GM23338 (cell line): ENCODE measurements around the gene MON2. TPM values are rescaled to one million over a fixed set of nuclear protein-coding genes. Genes with fewer than 3 reads are reported as not detected.
A peak's percentile ranks its signal among the peaks of the same experiment; 100 is the strongest.

Source experiments
- ATAC-seq: fragments of 200-7000 bp; cut with Tn5 transposase; 3 replicates; pipeline ENCODE4 v1.9.1; 2020
- DNase-seq: peaks from one replicate; pipeline ENCODE4 v3.0.0-alpha.2; 2015; ENCODE audit warnings: low spot score
- H2AFZ ChIP-seq: fragments of 200-600 bp; sonication (generic); 2 replicates; pipeline ENCODE4 v1.8.0; 2016; ENCODE audit warnings: antibody characterized with exemption, mild to moderate bottlenecking, moderate library complexity
- H3F3A ChIP-seq: fragments of 200-600 bp; sonication (generic); replicated peaks from 2 replicates; pipeline ENCODE4 v1.8.0; 2017; ENCODE audit warnings: antibody characterized with exemption, mixed run types, low read depth
- H3K27ac ChIP-seq: fragments of 200-600 bp; sonication (generic); 2 replicates; pipeline ENCODE4 v1.6.1; 2016; ENCODE audit warnings: low read depth
- H3K27me3 ChIP-seq: fragments of 200-600 bp; sonication (generic); 2 replicates; pipeline ENCODE4 v1.8.0; 2016; ENCODE audit warnings: mild to moderate bottlenecking, mixed run types, moderate library complexity; ENCODE audit not compliant: insufficient read depth
- H3K36me3 ChIP-seq: fragments of 200-600 bp; sonication (generic); 2 replicates; pipeline ENCODE4 v1.8.0; 2016; ENCODE audit warnings: mild to moderate bottlenecking; ENCODE audit not compliant: insufficient read depth
- H3K4me1 ChIP-seq: fragments of 200-600 bp; sonication (generic); 2 replicates; pipeline ENCODE4 v1.8.0; 2016; ENCODE audit warnings: mild to moderate bottlenecking, moderate library complexity; ENCODE audit not compliant: insufficient read depth
- H3K4me2 ChIP-seq: fragments of 200-600 bp; sonication (generic); 2 replicates; pipeline ENCODE4 v1.7.1; 2017; ENCODE audit warnings: mixed run types
- H3K4me3 ChIP-seq: fragments of 200-600 bp; sonication (generic); 2 replicates; pipeline ENCODE4 v1.6.1; 2016; ENCODE audit warnings: mixed run types
- H3K79me2 ChIP-seq: fragments of 200-600 bp; sonication (generic); replicated peaks from 2 replicates; pipeline ENCODE4 v1.8.0; 2017; ENCODE audit warnings: mild to moderate bottlenecking; ENCODE audit not compliant: insufficient read depth
- H3K9me2 ChIP-seq: fragments of 200-600 bp; sonication (generic); 2 replicates; pipeline ENCODE4 v1.8.0; 2017; ENCODE audit not compliant: insufficient read depth
- H4K20me1 ChIP-seq: fragments of 200-600 bp; sonication (generic); replicated peaks from 2 replicates; pipeline ENCODE4 v1.8.0; 2017; ENCODE audit warnings: mild to moderate bottlenecking; ENCODE audit not compliant: insufficient read depth
- H3K27ac Mint-ChIP-seq: 2 replicates; pipeline ENCODE4 v1.8.0; 2020; ENCODE audit warnings: inconsistent platforms, mild to moderate bottlenecking, moderate library complexity, mixed read lengths
- H3K27me3 Mint-ChIP-seq: 3 replicates; pipeline ENCODE4 v1.8.0; 2022; ENCODE audit warnings: low read depth, mild to moderate bottlenecking, moderate library complexity, mixed read lengths, inconsistent platforms; ENCODE audit not compliant: insufficient read depth, poor library complexity
- H3K36me3 Mint-ChIP-seq: 3 replicates; pipeline ENCODE4 v1.8.0; 2021; ENCODE audit warnings: low read depth, mild to moderate bottlenecking, inconsistent platforms, moderate library complexity, mixed read lengths
- H3K4me1 Mint-ChIP-seq: 3 replicates; pipeline ENCODE4 v1.8.0; 2020; ENCODE audit warnings: mild to moderate bottlenecking, inconsistent platforms, mixed read lengths
- H3K4me3 Mint-ChIP-seq: 3 replicates; pipeline ENCODE4 v1.8.0; 2021; ENCODE audit warnings: moderate library complexity, mild to moderate bottlenecking, inconsistent platforms, mixed read lengths
- H3K9me3 Mint-ChIP-seq: 3 replicates; pipeline ENCODE4 v1.8.0; 2020; ENCODE audit warnings: moderate library complexity, mild to moderate bottlenecking, inconsistent platforms, mixed read lengths
- CREB1 ChIP-seq: fragments of 250-450 bp; sonication (Bioruptor Pico); IDR thresholded peaks from 2 replicates; pipeline ENCODE4 v1.5.0; 2020; ENCODE audit warnings: low read depth, mild to moderate bottlenecking, moderate library complexity
- CTCF ChIP-seq, 2 experiments: fragments of 200-600 bp in 1 of 2; sonication (generic) in 1 of 2; conservative IDR thresholded peaks; 2 replicates each; pipeline versions ENCODE4 v1.5.1 to v1.6.1; 2016 to 2017; ENCODE audit warnings: antibody characterized with exemption in 2 of 2, low read depth in 2 of 2, mild to moderate bottlenecking in 2 of 2, moderate library complexity in 1 of 2
- EZH2 ChIP-seq: fragments of 200-600 bp; sonication (generic); IDR thresholded peaks from one replicate; pipeline ENCODE4 v1.8.0; 2017; ENCODE audit warnings: antibody characterized with exemption, mild to moderate bottlenecking, low read depth; ENCODE audit not compliant: unreplicated experiment
- POLR2AphosphoS5 ChIP-seq: IDR thresholded peaks from 2 replicates; pipeline ENCODE4 v1.6.1; 2016; ENCODE audit warnings: antibody characterized with exemption, low read depth
- STAT1 ChIP-seq: IDR thresholded peaks from one replicate; pipeline ENCODE4 v1.6.1; 2016; ENCODE audit warnings: antibody characterized with exemption; ENCODE audit not compliant: unreplicated experiment
- ZNF114 ChIP-seq: fragments of 250-450 bp; sonication (Bioruptor Pico); IDR thresholded peaks from 2 replicates; pipeline ENCODE4 v1.5.0; 2020; ENCODE audit warnings: mild to moderate bottlenecking, moderate library complexity
- ZNF462 ChIP-seq: fragments of 250-450 bp; sonication (Bioruptor Pico); IDR thresholded peaks from 2 replicates; pipeline ENCODE4 v1.5.0; 2020; ENCODE audit warnings: mild to moderate bottlenecking, moderate library complexity
- polyA plus RNA-seq: library from polyadenylated mRNA; unstranded; fragments of >200 nt; fragmentation: Nextera tagmentation; extraction: Ambion mirVana; gene quantifications from 2 replicates; pipeline ENCODE4 v1.2.1, GENCODE V29; 2016
- total RNA-seq: library from RNA; depleted of rRNA; stranded (reverse); fragments of >200 nt; shearing (Covaris generic); gene quantifications from 2 replicates; pipeline ENCODE4 v1.2.3, GENCODE V29; 2014

The MON2 gene
- total and polyA plus RNA-seq, 2 experiments from 2014 or later = 11.0 to 27.3 TPM

- TF ChIP-seq ZNF462 = no peak
- TF ChIP-seq CREB1 (CRISPR knock-in tag) = no peak
- no peak for TF ChIP-seq EZH2
- no peak for TF ChIP-seq POLR2AphosphoS5
Observed at GRCh38 chr12:62471734-62472133, 5.1 kb downstream of the MON2 start (continued).

- no peak overlapping the region for H3K4me2 ChIP-seq
- Mint-ChIP-seq H3K4me3 (no peak overlapping the region), H3K4me1 (peaks cover 4% of the 10 kb centered on the region; the same call in 2 of the 3 replicates), H3K27me3 (peaks cover 1% of the 10 kb centered on the region), H3K27ac (no peak overlapping the region), H3K36me3 (no peaks in the 10 kb centered on the region), H3K9me3 (no peaks in the 10 kb centered on the region)
- H3K27me3 ChIP-seq = no peaks in the 10 kb centered on the region
- no peak overlapping the region for H2AFZ ChIP-seq
- H3F3A ChIP-seq = no peaks in the 10 kb centered on the region
- peaks cover 5% of the 10 kb centered on the region for H3K4me1 ChIP-seq
- ATAC-seq = peak; percentile 65
- H3K9me2 ChIP-seq = no peaks in the 10 kb centered on the region
- peak; percentile 40 to 60 for TF ChIP-seq CTCF (conservative IDR thresholded peaks at IDR 0.05; ENCODE audit: low read depth in 2 of 2)
- no peak for TF ChIP-seq CREB1 (CRISPR knock-in tag)
- TF ChIP-seq STAT1 = no peak
- TF ChIP-seq ZNF114 (CRISPR knock-in tag) = no peak
- H3K27ac ChIP-seq = no peak overlapping the region
- no peak overlapping the region for H3K4me3 ChIP-seq
- DNase-seq = peak; percentile 47
- H4K20me1 ChIP-seq = peaks cover 6% of the 10 kb centered on the region
- no peaks in the 10 kb centered on the region; the same call in 1 of the 2 replicates for H3K36me3 ChIP-seq
- H3K79me2 ChIP-seq = peaks cover 72% of the 10 kb centered on the region
Observed at GRCh38 chr12:62472472-62472871, 5.8 kb downstream of the MON2 start.
